NCI-H2171 (cell line): Measurements from ENCODE around the gene INPPL1.
"Not testable (repeated sequence)": the region's sequence is repeated elsewhere in the genome, so short reads cannot be mapped to it uniquely, and the experiment has no call there.

Source experiments
- DNase-seq: peaks from one replicate; lab custom pipeline; 2025; lab: John Stamatoyannopoulos, UW

Gene INPPL1, protein sequence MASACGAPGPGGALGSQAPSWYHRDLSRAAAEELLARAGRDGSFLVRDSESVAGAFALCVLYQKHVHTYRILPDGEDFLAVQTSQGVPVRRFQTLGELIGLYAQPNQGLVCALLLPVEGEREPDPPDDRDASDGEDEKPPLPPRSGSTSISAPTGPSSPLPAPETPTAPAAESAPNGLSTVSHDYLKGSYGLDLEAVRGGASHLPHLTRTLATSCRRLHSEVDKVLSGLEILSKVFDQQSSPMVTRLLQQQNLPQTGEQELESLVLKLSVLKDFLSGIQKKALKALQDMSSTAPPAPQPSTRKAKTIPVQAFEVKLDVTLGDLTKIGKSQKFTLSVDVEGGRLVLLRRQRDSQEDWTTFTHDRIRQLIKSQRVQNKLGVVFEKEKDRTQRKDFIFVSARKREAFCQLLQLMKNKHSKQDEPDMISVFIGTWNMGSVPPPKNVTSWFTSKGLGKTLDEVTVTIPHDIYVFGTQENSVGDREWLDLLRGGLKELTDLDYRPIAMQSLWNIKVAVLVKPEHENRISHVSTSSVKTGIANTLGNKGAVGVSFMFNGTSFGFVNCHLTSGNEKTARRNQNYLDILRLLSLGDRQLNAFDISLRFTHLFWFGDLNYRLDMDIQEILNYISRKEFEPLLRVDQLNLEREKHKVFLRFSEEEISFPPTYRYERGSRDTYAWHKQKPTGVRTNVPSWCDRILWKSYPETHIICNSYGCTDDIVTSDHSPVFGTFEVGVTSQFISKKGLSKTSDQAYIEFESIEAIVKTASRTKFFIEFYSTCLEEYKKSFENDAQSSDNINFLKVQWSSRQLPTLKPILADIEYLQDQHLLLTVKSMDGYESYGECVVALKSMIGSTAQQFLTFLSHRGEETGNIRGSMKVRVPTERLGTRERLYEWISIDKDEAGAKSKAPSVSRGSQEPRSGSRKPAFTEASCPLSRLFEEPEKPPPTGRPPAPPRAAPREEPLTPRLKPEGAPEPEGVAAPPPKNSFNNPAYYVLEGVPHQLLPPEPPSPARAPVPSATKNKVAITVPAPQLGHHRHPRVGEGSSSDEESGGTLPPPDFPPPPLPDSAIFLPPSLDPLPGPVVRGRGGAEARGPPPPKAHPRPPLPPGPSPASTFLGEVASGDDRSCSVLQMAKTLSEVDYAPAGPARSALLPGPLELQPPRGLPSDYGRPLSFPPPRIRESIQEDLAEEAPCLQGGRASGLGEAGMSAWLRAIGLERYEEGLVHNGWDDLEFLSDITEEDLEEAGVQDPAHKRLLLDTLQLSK

DNA sequence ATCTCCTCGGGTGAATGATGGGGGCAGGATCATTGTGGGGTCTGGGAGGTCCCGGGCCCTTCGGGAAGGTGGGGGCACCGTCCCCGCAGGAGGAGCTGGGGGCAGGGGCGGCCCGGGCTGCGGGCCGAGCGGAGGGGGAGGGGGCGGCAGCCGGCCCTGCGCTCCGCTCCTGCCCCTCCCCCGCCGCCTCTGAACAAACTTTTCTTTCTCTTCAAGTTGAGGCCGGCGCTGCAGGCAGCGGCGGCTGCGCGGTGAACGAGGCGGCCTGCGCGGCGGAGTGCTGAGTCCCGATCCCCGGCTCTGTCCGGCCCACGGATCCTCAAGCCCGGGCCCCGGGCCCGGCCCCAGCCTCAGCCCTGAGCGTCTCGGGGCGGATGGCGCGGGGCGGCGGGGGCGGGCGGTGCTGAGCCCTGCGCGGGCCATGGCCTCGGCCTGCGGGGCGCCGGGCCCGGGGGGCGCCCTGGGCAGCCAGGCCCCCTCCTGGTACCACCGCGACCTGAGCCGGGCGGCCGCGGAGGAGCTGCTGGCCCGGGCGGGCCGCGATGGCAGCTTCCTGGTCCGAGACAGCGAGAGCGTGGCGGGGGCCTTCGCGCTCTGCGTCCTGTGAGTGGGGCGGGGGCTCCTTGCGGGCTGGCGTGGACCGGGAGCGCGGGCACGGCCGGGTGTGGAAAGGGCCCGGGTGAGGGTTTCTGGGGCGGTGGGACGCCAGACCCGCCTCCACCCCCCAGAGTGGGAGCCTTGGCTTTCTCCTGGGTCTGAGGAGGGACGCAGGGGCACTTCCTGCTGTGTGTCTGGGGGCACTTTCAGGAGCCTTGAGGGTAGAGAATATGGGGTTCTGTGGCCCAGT lies at the start of gene INPPL1:
TSS of gene INPPL1 (plus strand) at position 204 of the 847 bp plus-strand sequence. CDS start at position 422, 218 bp downstream.
- no peak for DNase-seq

DNA sequence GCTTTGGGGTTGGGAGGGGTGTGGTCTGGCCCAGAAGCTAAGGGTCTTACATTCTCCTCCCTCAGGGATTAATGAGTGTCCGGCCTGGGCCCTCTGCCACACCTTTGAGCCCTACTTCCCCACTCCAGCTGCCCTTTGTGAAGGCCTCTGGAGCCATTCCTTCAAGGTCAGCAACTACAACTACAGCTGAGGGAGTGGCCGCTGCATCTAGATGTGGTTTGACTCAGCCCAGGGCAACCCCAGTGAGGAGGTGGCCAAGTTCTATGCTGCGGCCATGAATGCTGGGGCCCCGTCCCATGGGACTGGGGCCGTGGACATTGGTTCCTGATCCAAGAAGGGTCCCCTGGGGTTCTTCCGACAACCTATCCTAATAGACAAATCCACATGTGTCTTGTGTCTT lies 46.9 kb upstream of the INPPL1 start:
- no peak for DNase-seq

DNA sequence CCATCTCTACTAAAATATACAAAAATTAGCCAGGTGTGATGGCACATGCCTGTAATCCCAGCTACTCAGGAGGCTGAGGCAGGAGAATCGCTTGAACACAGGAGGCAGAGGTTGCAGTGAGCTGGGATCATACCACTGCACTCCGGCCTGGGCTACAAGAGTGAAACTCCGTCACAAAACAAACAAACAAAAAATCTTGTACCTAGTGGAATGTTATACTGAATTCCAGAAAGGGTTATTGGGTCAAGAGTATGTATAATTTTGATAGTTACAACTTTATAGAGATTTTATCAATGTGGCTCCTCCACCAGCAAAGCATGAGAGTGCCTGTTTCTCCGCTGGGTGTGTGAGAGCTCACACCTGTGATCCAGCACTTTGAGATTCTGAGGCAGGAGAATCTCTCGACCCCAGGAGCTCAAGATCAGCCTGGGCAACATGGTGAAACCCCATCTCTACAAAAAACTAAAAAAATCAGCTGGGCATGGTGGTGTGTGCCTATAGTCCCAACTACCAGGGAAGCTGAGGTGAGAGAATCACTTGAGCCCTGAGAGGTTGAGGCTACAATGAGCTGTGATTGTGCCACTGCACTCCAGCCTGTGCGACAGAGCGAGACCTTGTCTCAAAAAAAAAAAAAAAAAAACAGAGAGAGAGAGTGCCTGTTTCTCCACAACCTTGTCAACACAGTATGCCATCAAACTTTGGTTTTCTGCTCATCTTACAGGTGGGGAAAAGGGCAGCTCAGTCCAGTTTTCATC lies 45.3 kb upstream of the INPPL1 start:
- DNase-seq = no peak

DNA sequence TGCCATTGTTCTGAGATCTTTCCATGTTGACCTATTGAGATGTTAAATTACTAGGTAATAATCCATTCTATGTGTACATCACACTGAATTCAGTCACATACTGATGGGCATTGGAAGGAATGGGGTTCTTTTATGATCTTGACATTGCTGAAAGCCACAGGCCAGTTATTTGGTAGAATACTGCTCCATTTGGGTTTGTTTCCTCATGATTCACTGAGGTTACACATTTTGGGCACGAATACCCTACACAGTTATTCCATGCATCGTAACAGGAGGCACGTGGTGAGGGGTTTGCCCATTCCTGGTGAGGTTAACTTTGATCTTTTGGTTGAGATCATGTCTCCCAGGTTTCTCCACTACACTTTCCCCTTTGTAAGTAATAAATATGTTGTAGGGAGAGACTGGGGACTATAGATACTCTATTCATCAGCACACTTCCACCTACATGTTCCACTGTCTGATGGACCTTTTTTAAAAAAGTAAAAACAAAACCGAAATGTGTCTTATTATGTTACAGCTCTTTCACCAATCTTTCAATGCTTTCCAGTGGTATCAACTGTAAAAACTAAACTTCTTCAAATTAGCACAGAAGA lies 44.7 kb upstream of the INPPL1 start:
- DNase-seq = no peak

DNA sequence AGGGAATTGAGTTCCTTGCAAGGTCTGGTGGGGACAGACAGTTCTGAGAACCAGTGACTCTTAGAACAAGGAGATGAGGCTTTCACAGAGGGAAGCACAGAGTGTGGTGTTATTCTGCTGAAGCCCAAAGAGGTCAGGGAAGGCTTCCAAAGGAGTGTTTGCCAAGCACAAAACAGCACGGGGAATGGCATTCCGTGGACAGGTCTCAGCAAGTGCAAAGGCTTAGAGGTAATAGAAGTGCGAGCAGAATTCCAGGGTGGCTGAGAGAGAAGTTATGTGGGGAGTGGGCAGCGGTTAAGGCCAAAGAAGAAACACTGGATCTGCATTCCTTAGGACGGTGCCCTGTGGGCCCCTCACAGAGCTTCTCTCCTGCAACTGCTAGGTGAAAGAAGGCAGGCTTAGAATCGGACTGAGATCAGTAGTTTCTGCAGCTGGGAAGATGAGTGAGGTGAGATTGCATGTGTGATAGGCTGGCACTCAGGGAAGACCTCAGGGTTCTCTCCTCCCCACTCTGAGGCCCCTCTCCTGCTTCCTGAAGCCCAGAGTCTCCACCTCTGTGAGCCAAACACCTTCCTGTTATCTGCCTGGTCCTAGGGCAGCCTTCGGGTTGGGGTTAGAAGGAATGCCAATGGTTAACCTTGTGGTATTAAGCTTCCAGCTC lies 43.5 kb upstream of the INPPL1 start:
- DNase-seq = not testable (repeated sequence)

DNA sequence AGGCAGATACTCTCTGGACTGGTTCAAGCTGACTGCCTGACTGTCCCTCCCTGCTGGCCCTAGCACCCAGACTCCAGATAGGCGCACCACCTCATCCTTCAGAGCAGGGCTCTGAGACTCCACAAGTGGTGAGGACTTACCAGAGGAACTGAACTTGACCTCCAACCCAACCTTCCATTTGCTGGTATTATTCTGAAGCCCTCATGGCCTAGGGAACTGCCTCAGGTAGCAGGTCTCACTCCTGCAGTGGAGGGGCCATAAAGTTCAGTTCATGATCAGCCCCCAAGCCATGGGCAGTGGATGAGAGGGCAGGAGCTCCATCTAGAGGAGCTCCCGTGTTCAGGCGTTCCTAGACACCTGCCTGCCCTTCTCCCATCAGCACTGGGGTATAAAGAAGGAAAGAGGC lies 43.0 kb upstream of the INPPL1 start:
- DNase-seq = not testable (repeated sequence)

DNA sequence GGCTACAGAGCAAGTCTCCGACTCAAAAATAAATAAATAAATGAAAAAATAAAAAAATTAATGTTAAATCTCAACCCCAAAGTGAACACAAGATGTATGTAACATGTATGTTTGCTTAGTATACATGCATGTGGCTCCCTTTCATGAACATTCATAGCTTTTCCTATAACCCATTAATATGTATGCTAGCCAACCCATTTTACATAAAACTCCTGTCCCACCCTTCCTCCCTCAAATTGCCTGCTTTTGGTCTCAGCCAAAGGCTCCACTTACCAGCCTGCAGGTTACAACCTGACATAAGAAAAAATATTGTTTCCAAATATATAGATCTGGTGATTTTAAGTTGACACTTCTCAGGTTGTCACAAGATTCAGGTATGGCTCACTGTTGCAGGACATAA lies 36.3 kb upstream of the INPPL1 start:
- DNase-seq = no peak

DNA sequence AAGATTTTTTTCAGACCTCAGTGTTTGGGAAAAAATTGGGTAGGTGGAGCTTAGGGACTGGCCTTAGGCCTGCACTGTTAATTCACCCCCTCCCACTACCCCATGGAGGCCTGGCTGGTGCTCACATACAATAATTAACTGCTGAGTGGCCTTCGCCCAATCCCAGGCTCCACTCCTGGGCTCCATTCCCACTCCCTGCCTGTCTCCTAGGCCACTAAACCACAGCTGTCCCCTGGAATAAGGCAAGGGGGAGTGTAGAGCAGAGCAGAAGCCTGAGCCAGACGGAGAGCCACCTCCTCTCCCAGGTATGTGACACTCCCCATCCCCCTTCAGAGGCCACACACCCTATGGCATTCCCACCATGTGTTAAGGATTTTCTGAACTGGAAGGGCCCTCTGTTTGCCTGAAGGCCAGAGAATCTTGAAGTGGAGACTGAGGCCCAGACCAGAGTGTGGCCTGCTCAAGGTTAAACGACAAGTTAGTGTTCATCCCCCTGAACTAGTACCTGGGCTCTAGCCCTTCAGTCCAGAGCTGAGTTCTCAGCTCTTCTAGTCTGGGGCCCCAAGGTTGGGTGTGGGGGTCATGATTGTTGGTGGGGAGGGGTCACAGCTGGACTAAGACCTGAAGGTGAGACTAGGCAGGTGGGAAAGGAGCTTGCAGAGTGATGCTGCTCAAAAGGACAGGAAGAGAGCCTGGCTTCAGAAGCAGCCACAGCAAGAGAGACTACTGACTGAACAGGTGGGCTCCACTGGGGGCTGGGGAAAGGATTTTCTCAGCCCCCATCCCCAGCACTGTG lies 34.9 kb upstream of the INPPL1 start:
- DNase-seq = no peak

DNA sequence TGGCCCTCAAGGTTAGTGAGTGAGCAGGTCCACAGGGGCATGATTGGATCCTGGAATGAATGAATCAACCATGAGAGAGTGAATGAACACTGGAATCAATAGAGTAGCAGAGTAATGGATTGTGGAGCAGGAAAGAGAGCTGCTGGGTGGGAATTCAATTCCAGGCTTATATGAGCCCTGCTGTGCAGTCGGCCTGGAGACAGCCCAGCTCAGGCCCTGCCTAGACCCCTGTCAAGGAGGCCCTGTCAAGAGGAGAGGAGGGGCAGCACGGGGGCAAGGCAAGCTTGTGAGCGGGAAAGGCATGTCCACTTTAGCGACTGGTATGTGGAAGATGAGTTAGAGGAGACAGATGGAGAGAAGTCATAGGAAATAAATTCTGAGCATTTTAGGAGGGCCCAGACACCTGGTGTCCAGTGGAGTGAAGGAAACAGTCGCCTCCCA lies 33.9 kb upstream of the INPPL1 start:
- DNase-seq = no peak

DNA sequence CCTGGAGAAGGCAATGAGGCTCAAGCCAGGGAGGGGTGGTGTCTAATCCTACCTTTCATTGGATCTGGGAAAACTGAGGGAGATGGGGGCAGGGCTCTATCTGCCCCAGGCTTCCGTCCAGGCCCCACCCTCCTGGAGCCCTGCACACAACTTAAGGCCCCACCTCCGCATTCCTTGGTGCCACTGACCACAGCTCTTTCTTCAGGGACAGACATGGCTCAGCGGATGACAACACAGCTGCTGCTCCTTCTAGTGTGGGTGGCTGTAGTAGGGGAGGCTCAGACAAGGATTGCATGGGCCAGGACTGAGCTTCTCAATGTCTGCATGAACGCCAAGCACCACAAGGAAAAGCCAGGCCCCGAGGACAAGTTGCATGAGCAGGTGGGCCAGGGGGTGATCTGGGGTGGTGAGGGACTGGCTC lies 32.6 kb upstream of the INPPL1 start, which contains the start of gene FOLR1:
TSS of gene FOLR1 (plus strand) at position 180 of the 421 bp plus-strand sequence. CDS start at position 214, 34 bp downstream.
- no peak for DNase-seq

DNA sequence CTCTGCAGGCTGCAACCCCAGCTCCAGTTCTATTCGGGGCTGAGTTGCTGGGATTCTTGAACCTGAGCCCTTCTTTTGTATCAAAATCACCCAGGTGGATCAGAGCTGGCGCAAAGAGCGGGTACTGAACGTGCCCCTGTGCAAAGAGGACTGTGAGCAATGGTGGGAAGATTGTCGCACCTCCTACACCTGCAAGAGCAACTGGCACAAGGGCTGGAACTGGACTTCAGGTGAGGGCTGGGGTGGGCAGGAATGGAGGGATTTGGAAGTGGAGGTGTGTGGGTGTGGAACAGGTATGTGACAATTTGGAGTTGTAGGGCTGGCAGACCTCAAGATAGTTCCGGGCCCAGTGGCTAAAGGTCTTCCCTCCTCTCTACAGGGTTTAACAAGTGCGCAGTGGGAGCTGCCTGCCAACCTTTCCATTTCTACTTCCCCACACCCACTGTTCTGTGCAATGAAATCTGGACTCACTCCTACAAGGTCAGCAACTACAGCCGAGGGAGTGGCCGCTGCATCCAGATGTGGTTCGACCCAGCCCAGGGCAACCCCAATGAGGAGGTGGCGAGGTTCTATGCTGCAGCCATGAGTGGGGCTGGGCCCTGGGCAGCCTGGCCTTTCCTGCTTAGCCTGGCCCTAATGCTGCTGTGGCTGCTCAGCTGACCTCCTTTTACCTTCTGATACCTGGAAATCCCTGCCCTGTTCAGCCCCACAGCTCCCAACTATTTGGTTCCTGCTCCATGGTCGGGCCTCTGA lies 28.9 kb upstream of the INPPL1 start:
- no peak for DNase-seq

DNA sequence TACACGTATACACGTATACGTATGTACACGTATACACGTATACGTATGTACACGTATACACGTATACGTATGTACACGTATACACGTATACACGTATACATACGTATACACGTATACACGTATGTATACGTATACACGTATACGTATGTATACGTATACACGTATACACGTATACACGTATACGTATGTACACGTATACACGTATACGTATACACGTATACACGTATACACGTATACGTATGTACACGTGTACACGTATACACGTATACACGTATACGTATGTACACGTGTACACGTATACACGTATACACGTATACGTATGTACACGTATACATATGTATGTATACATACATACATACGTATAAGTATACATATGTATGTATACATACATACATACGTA lies 23.1 kb upstream of the INPPL1 start:
- DNase-seq = not testable (repeated sequence)

DNA sequence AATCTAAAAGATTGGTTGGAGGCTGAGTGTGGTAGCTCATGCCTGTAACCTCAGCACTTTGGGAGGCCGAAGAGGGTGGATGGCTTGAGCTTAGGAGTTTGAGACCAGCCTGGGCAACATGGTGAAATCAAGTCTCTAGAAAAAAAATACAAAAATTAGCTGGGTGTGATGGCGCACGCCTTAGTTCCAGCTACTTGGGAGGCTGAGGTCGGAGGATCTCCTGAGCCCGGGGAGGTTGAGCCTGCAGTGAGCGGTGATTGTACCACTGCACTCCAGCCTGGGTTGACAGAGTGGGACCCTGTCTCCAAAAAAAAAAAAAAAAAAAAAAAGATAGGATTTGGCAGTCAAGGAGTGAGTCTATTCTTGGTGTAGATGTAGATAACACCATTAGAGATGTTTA lies 22.0 kb upstream of the INPPL1 start:
- no peak for DNase-seq

DNA sequence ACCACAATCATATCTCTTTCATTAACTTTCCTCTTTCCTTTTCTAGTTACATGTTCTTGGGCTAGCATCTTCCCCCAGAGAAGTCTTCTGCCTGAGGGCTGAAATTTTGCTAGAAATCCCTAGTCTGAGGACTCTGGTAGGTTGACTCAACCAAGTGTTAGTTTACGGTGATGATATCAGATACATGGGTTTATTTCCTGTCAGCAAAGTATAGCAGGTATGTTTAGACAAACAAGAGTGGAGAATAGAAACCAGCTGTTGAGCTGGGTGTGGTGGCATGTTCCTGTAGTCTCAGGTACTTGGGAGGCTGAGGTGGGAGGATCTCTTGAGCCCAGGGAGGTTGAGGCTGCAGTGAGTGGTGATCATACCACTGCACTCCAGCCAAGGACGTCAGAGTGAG lies 21.4 kb upstream of the INPPL1 start:
- DNase-seq = no peak

DNA sequence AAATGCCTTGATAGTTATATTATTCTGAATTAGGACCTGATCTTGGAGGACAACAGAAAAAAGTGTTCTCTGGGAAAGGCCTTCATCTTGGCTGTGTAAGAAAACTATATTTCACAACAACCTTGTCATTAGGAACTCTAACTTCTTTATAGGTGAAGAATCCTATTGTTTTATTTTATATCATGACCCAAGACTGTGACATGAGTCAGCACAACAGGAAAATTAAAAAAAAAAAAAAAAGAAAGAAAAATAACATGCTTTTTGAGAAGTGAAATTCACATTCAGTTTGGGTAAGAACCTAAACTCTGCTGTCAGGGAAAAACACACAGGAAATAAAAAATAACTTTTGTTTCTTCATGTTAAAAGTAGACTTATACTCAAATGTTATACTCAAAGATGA lies 19.7 kb upstream of the INPPL1 start:
- no peak for DNase-seq

DNA sequence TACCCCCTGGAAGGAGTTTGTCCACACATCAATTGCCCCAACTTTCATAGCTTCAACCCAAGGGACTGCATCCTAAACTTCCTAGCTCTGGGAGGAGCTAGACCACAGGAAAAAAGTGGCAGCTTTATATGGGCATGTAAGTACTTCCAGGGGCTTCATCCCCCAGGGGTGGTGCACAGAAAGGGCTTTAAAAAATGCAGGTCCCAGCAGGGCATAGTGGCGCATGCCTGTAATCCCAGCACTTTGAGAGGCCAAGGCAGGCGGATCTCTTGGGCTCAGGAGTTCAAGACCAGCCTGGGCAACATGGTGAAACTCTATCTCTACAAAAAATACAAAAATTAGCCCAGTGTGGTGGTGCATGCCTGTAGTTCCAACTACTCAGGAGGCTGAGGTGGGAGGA lies 17.8 kb upstream of the INPPL1 start:
- DNase-seq = not testable (repeated sequence)

DNA sequence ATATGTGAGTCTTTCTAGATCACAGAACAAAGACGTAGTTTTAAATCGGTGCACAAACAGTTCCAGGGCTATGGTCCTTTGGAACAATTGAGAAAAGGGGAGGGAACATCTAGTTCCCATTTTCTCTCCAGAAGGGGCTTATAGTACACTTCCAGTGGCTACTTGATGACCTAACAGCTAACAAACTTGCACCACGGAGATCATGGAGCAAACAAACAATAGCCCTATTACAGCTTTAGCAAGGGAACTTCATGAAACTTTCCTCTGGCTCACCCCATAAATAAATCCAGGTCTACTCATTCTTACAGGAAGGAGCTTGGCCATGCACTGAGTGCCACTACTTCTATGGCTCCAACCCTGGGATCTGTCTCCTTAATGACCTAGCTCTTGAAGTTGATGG lies 16.3 kb upstream of the INPPL1 start:
- no peak for DNase-seq

DNA sequence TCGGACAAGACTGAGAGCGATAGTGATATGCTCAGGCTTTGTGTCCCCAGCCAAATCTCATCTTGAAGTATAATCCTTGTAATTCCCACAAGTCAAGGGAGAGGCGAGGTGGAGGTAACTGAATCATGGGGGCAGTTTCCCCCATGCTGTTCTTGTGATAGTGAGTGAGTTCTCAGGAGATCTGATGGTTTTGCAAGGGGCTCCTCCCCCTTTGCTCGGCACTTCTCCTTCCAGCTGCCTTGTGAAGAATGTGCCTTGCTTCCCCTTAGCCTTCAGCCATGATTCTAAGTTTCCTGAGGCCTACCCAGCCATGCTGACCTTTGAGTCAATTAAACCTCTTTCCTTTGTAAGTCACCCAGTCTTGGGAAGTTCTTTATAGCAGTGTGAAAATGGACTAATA lies 15.5 kb upstream of the INPPL1 start:
- no peak for DNase-seq
